Uterus (tissue), 4 donors: Measurements from ENCODE around the gene STX5. TPM values are rescaled to one million over a fixed set of nuclear protein-coding genes. Genes with fewer than 3 reads are reported as not detected.
"Not testable (repeated sequence)": the region's sequence is repeated elsewhere in the genome, so short reads cannot be mapped to it uniquely, and the experiment has no call there.

Experiments used
- DNase-seq, 2 donors: peaks; one replicate each; pipeline ENCODE4 v3.0.0-alpha.2; 2019 to 2020
- H3K27ac ChIP-seq, 2 donors: fragments of 200-600 bp; sonication (generic); 1 replicate in 1 of 2; 2 replicates in 1 of 2; pipeline ENCODE4 v1.5.1; 2016 to 2018
- H3K27me3 ChIP-seq, 2 donors: fragments of 200-600 bp; sonication (generic); one replicate each; pipeline ENCODE4 v1.5.1; 2018 to 2019; ENCODE audit warnings: control low read depth in 1 of 2
- H3K36me3 ChIP-seq, 2 donors: fragments of 200-600 bp; sonication (generic); one replicate each; pipeline ENCODE4 v1.5.1; 2019; ENCODE audit warnings: control low read depth in 1 of 2
- H3K4me1 ChIP-seq, 2 donors: fragments of 200-600 bp; sonication (generic); one replicate each; pipeline ENCODE4 v1.5.1; 2018 to 2019; ENCODE audit warnings: control low read depth in 1 of 2
- H3K4me3 ChIP-seq, 2 donors: fragments of 200-600 bp; sonication (generic); 1 replicate in 1 of 2; 2 replicates in 1 of 2; pipeline ENCODE4 v1.5.1; 2018 to 2019; ENCODE audit warnings: mild to moderate bottlenecking in 1 of 2
- H3K9me3 ChIP-seq, 2 donors: fragments of 200-600 bp; sonication (generic); one replicate each; pipeline ENCODE4 v1.5.1; 2019; ENCODE audit warnings: control low read depth in 1 of 2
- CTCF ChIP-seq, 4 experiments: fragments of 200-600 bp in 2 of 4; fragments of 450-650 bp in 2 of 4; sonication (generic) in 2 of 4; IDR thresholded peaks; one replicate each; pipeline ENCODE4 v1.5.1; 2016 to 2019; ENCODE audit warnings: antibody characterized with exemption in 4 of 4, mild to moderate bottlenecking in 2 of 4, moderate library complexity in 1 of 4
- POLR2A ChIP-seq, 2 donors: fragments of 450-650 bp; IDR thresholded peaks; one replicate each; pipeline ENCODE4 v1.6.1; 2016; ENCODE audit warnings: antibody characterized with exemption in 2 of 2, mild to moderate bottlenecking in 1 of 2, moderate library complexity in 1 of 2
- intact Hi-C: fragments of 100-400 bp; cut with DNase I; formaldehyde crosslinking; loops from one replicate; pipeline ENCODE4 v1.15.1; 2023; ENCODE audit warnings: low total_unique reads
- total RNA-seq, 4 donors: library from RNA; depleted of rRNA in 3 of 4; stranded (reverse); fragments of >200 nt in 3 of 4; gene quantifications; one replicate each; pipeline versions ENCODE4 v1.1.0 to v1.2.4, GENCODE V29; 2014 to 2023
- donor health status: DM: yes; HTN: yes; CAD: no.

The STX5 gene
- total RNA-seq, 4 donors from 2014 or later, result 36.5 to 73.5 (median 55.2) TPM

- peaks cover 0 to 5% of the 10 kb centered on the region in 2 donors for H3K4me1 ChIP-seq
- intact Hi-C loops, result no loop called here
- H3K9me3 ChIP-seq, result no peaks in the 10 kb centered on the region
- TF ChIP-seq CTCF (IDR thresholded peaks at IDR 0.05) (no peak), POLR2A (IDR thresholded peaks at IDR 0.05) (no peak)
- H3K36me3 ChIP-seq, result no peaks in the 10 kb centered on the region
- DNase-seq, result no peak
- H3K27ac ChIP-seq, result no peak overlapping the region
- no peaks in the 10 kb centered on the region for H3K27me3 ChIP-seq
- H3K4me3 ChIP-seq, result no peak overlapping the region
Measured at GRCh38 chr11:62860835-62861563, 29.1 kb upstream of the STX5 start.

GRCh38 chr11:62859281-62859703 lies 27.4 kb upstream of the STX5 start:
- H3K4me1 ChIP-seq, H3K36me3 ChIP-seq, H3K4me3 ChIP-seq, H3K27me3 ChIP-seq, DNase-seq, H3K27ac ChIP-seq, H3K9me3 ChIP-seq, intact Hi-C loops: not testable (repeated sequence)

- intact Hi-C loops, result no loop called here
- no peak overlapping the region for H3K4me3 ChIP-seq
- DNase-seq, result no peak
- no peaks in the 10 kb centered on the region for H3K9me3 ChIP-seq
- peaks cover 9 to 19% of the 10 kb centered on the region in 2 donors for H3K4me1 ChIP-seq
- H3K27me3 ChIP-seq, result no peaks in the 10 kb centered on the region
- no peak overlapping the region for H3K27ac ChIP-seq
- no peaks in the 10 kb centered on the region for H3K36me3 ChIP-seq
- TF ChIP-seq POLR2A (IDR thresholded peaks at IDR 0.05), result no peak
- no peak for TF ChIP-seq CTCF (IDR thresholded peaks at IDR 0.05)
Measured at GRCh38 chr11:62858201-62858600, 26.4 kb upstream of the STX5 start.

- H3K9me3 ChIP-seq, result no peaks in the 10 kb centered on the region
- H3K27ac ChIP-seq, result no peak overlapping the region
- peaks cover 9 to 20% of the 10 kb centered on the region in 2 donors for H3K4me1 ChIP-seq
- H3K4me3 ChIP-seq, result no peak overlapping the region
- no peaks in the 10 kb centered on the region for H3K36me3 ChIP-seq
- no peak for DNase-seq
- no peaks in the 10 kb centered on the region for H3K27me3 ChIP-seq
- no peak for TF ChIP-seq POLR2A (IDR thresholded peaks at IDR 0.05)
- TF ChIP-seq CTCF (IDR thresholded peaks at IDR 0.05), result no peak
- intact Hi-C loops, result no loop called here
Measured at GRCh38 chr11:62857541-62857982, 25.7 kb upstream of the STX5 start.

GRCh38 chr11:62856333-62856895 lies 24.6 kb upstream of the STX5 start:
- TF ChIP-seq CTCF (IDR thresholded peaks at IDR 0.05), result no peak
- TF ChIP-seq POLR2A (IDR thresholded peaks at IDR 0.05), result no peak

More at GRCh38 chr11:62856333-62856895, 24.6 kb upstream of the STX5 start:
- Histone ChIP-seq H3K27ac (peak overlapping the region; percentile 60 to 67), H3K27me3 (no peaks in the 10 kb centered on the region), H3K4me1 (peaks cover 9 to 20% of the 10 kb centered on the region in 2 donors), H3K36me3 (no peaks in the 10 kb centered on the region), H3K4me3 (peak overlapping the region; percentile 66 to 81), H3K9me3 (no peaks in the 10 kb centered on the region)
- no peak for DNase-seq
- intact Hi-C loops, result no loop called here
